CD4-positive, alpha-beta T cell (primary cell): ENCODE data around the gene PRPF31. TPM values are rescaled to one million over a fixed set of nuclear protein-coding genes. Genes with fewer than 3 reads are reported as not detected.
A peak's percentile ranks its signal among the peaks of the same experiment; 100 is the strongest.

Experiments used
- ATAC-seq: fragments of 200-7000 bp; cut with Tn5 transposase; one replicate; pipeline ENCODE4 v1.10.0; 2022; ENCODE audit warnings: mild to moderate bottlenecking; ENCODE audit not compliant: poor library complexity
- CTCF ChIA-PET: fragments of 350-600 bp; sonication (Branson Sonifier 250); formaldehyde crosslinking; loops from one replicate; lab custom pipeline; 2021; ENCODE audit warnings: antibody characterized with exemption, inconsistent platforms; lab: Charles Lee
- POLR2A ChIA-PET: fragments of 350-600 bp; sonication (Branson Sonifier 250); formaldehyde crosslinking; loops from one replicate; lab custom pipeline; 2021; ENCODE audit warnings: antibody characterized with exemption, inconsistent platforms; lab: Charles Lee
- DNase-seq, 14 experiments: peaks; one replicate each; pipeline ENCODE4 v3.0.0-alpha.2; 2013 to 2020; ENCODE audit warnings: mixed read lengths in 2 of 14
- H3K27ac ChIP-seq, 2 donors: one replicate each; pipeline versions ENCODE4 v1.5.1 to v1.7.0; 2013; ENCODE audit warnings: low read length in 2 of 2, low read depth in 1 of 2, mild to moderate bottlenecking in 1 of 2
- H3K27me3 ChIP-seq, 2 experiments: 1 replicate in 1 of 2; 2 replicates in 1 of 2; pipeline versions ENCODE4 v1.6.1 to v1.7.0; 2013; ENCODE audit warnings: low read length in 2 of 2, control low read depth in 1 of 2, mild to moderate bottlenecking in 1 of 2, moderate library complexity in 1 of 2; ENCODE audit not compliant: insufficient read depth in 2 of 2, control insufficient read depth in 1 of 2
- H3K36me3 ChIP-seq: one replicate; pipeline ENCODE4 v1.6.1; 2013; ENCODE audit warnings: low read length, control low read depth; ENCODE audit not compliant: insufficient read depth
- H3K4me1 ChIP-seq: one replicate; pipeline ENCODE4 v1.6.1; 2013; ENCODE audit warnings: low read length, control low read depth; ENCODE audit not compliant: insufficient read depth
- H3K4me3 ChIP-seq: one replicate; pipeline ENCODE4 v1.5.1; 2013; ENCODE audit warnings: mild to moderate bottlenecking, low read length, moderate library complexity
- H3K9me3 ChIP-seq, 2 experiments: 1 replicate in 1 of 2; 2 replicates in 1 of 2; pipeline versions ENCODE4 v1.6.1 to v1.7.0; 2013; ENCODE audit warnings: low read length in 2 of 2, mild to moderate bottlenecking in 2 of 2, control low read depth in 1 of 2, moderate library complexity in 1 of 2; ENCODE audit not compliant: control insufficient read depth in 1 of 2, insufficient read depth in 1 of 2
- H3K27ac Mint-ChIP-seq: one replicate; pipeline ENCODE4 v1.8.0; 2020; ENCODE audit warnings: mixed read lengths
- H3K27me3 Mint-ChIP-seq: one replicate; pipeline ENCODE4 v1.8.0; 2021; ENCODE audit warnings: mixed read lengths
- H3K36me3 Mint-ChIP-seq: one replicate; pipeline ENCODE4 v1.8.0; 2021; ENCODE audit warnings: low read depth, mixed read lengths
- H3K4me1 Mint-ChIP-seq: one replicate; pipeline ENCODE4 v1.8.0; 2021; ENCODE audit warnings: low read depth, mixed read lengths
- H3K4me3 Mint-ChIP-seq: one replicate; pipeline ENCODE4 v1.8.0; 2020; ENCODE audit warnings: mild to moderate bottlenecking, mixed read lengths
- H3K9me3 Mint-ChIP-seq: one replicate; pipeline ENCODE4 v1.8.0; 2020; ENCODE audit warnings: mixed read lengths
- CTCF ChIP-seq: fragments of 200-600 bp; IDR thresholded peaks from one replicate; pipeline ENCODE4 v1.8.0; 2022; ENCODE audit warnings: antibody characterized with exemption, mild to moderate bottlenecking
- intact Hi-C, 2 experiments: fragments of 100-400 bp; cut with DNase I in 1 of 2; cut with micrococcal nuclease in 1 of 2; formaldehyde crosslinking; loops; one replicate each; pipeline versions ENCODE4 v1.15.1 to v1.9.0; 2023 to 2025; cut with DNase I, micrococcal nuclease
- total RNA-seq, 174 experiments: library from RNA in 2 of 174; stranded (reverse) in 2 of 174; gene quantifications; one replicate each; pipeline ENCODE4 v1.2.3 and lab custom pipeline; 2021 to 2026

The PRPF31 gene
- total RNA-seq, 2 experiments from 2014 or later: 52.9 to 55.9 TPM

DNA sequence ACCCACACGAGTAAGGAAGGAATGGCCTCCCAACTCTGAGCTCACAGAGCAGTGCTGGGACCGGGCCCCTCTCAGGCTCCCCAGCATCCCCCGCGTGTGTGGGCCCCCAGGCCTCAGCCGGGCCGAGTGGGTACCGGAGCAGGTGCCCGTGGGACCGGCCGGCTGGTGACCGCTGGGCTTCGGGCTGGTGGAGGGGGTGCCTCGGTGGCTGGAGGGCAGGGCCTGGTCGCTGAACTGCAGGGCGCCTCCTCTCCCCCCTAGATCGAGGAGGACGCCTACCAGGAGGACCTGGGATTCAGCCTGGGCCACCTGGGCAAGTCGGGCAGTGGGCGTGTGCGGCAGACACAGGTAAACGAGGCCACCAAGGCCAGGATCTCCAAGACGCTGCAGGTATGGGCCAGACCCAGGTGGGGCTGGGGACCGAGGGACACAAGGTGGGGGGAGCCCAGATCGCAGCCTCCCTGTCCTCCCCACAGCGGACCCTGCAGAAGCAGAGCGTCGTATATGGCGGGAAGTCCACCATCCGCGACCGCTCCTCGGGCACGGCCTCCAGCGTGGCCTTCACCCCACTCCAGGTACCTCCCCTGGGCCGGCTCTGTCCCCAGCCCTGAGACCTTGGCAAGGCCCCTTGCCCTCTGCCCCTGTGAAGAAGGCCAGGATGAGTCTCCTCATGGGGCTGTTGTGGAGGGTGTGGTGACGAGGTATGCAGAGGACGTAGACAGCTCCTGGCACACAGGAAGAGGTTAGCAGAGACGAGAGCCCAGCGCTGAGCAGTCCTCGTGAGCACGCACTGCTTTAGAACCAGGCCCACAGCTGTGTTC, 13.5 kb downstream of the PRPF31 start:
- POLR2A ChIA-PET: no interaction called here
- H3K36me3 ChIP-seq: peaks cover 66% of the 10 kb centered on the region
- H3K4me1 Mint-ChIP-seq: no peaks in the 10 kb centered on the region

DNA sequence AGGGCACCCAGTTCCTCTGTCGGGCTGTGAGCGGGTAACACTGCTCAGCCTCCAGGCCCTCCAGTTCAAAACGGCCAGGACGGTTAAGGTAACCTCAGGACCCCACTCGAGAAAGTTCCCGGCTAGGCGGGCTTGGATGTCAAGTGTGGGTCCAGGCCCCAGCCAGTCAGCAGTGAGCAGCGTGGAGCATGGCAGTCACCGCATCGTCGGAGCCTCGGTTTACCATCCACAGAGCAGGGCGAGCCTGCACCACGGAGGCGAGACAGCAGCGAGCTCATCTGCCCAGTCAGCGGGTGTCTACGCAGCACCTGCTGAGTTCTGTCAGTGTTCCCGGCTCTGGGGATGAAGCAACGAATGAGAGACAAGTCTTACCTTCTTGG, 14.1 kb downstream of the PRPF31 start:
- peaks cover 4% of the 10 kb centered on the region for H3K4me1 ChIP-seq
- H3K27me3 Mint-ChIP-seq: no peaks in the 10 kb centered on the region
- H3K9me3 ChIP-seq: peaks cover 0 to 7% of the 10 kb centered on the region in 2 experiments
- no peak for ATAC-seq
- no peak for TF ChIP-seq CTCF
- H3K27me3 ChIP-seq: no peaks in the 10 kb centered on the region
- H3K9me3 Mint-ChIP-seq: no peaks in the 10 kb centered on the region
- intact Hi-C loops: no loop called here
- no peak overlapping the region for H3K27ac Mint-ChIP-seq
- H3K27ac ChIP-seq: no peak overlapping the region
- ChIA-PET POLR2A (no interaction called here), CTCF (no interaction called here)
- H3K4me1 Mint-ChIP-seq: no peaks in the 10 kb centered on the region
- peaks cover 60% of the 10 kb centered on the region for H3K36me3 ChIP-seq
- peaks cover 40% of the 10 kb centered on the region for H3K36me3 Mint-ChIP-seq
- H3K4me3 ChIP-seq: no peak overlapping the region
- DNase-seq: no peak
- H3K4me3 Mint-ChIP-seq: no peak overlapping the region

More for the DNA sequence above, 13.5 kb downstream of the PRPF31 start:
- no peak overlapping the region for H3K4me3 Mint-ChIP-seq
- H3K9me3 Mint-ChIP-seq: no peaks in the 10 kb centered on the region
- Histone ChIP-seq H3K4me1 (peaks cover 4% of the 10 kb centered on the region), H3K4me3 (no peak overlapping the region), H3K27me3 (no peaks in the 10 kb centered on the region), H3K9me3 (peaks cover 0 to 7% of the 10 kb centered on the region in 2 experiments), H3K27ac (no peak overlapping the region)
- H3K36me3 Mint-ChIP-seq: peaks cover 46% of the 10 kb centered on the region
- ATAC-seq (no peak), DNase-seq (no peak)
- no peak overlapping the region for H3K27ac Mint-ChIP-seq
- no peaks in the 10 kb centered on the region for H3K27me3 Mint-ChIP-seq
- TF ChIP-seq CTCF: no peak
- intact Hi-C loops: no loop called here
- CTCF ChIA-PET: no interaction called here

DNA sequence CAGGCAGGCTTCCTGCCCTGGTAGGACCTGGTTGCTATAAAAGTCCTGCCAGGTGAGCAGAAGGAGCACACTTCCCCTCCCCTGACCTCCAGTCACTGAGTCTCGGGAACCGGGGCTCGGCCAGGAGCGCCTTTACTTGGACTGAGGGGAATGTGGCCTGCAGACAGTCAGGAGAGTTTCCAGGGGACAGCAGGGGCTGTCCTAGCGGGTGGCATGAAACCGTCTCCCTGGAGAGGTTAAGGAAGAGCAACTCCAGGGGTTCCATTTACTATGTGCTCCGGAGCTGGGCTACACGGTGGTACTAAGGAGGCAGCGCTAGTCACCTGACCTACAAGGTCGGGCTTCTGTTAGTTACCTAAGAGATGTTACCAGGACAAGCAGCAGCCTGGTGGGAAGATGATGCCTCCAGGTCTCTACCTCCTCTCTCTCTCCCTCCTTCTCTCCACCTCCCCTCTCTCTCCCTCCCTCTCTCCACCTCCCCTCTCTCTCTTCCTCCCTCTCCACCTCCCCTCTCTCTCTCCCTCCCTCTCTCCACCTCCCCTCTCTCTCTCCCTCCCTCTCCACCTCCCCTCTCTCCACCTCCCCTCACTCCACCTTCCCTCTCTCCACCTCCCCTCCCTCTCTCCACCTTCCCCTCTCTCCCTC, 17.9 kb downstream of the PRPF31 start:
- H3K27ac Mint-ChIP-seq: no peak overlapping the region
- no peak overlapping the region for H3K4me3 ChIP-seq
- H3K4me1 ChIP-seq: peaks cover 20% of the 10 kb centered on the region
- no peak overlapping the region for H3K4me3 Mint-ChIP-seq
- peaks cover 0 to 7% of the 10 kb centered on the region in 2 experiments for H3K9me3 ChIP-seq
- peaks cover 17% of the 10 kb centered on the region for H3K4me1 Mint-ChIP-seq
- intact Hi-C loops: no loop called here
- ATAC-seq (no peak), DNase-seq (peak in 2 of 14 experiments; percentile 72 to 85)
- ChIA-PET POLR2A (no interaction called here), CTCF (no interaction called here)
- peak overlapping the region in 1 of 2 donors; percentile 1 for H3K27ac ChIP-seq
- peaks cover 25% of the 10 kb centered on the region for H3K36me3 ChIP-seq
- no peak for TF ChIP-seq CTCF
- H3K27me3 ChIP-seq: no peaks in the 10 kb centered on the region
- H3K27me3 Mint-ChIP-seq: no peaks in the 10 kb centered on the region
- no peaks in the 10 kb centered on the region for H3K9me3 Mint-ChIP-seq
- peaks cover 22% of the 10 kb centered on the region for H3K36me3 Mint-ChIP-seq
